Erythroblast (primary cell): ENCODE data around the gene TCN2.

Source experiments
- GATA1 ChIP-seq: IDR thresholded peaks from 2 replicates; pipeline ENCODE4 v1.6.1; 2011; ENCODE audit warnings: low read depth, mild to moderate bottlenecking, control low read depth, low read length, moderate library complexity
- POLR2A ChIP-seq: IDR thresholded peaks from 2 replicates; pipeline ENCODE4 v1.6.1; 2011; ENCODE audit warnings: mild to moderate bottlenecking, low read length

- TF ChIP-seq POLR2A (no peak), GATA1 (no peak)
Observed at GRCh38 chr22:30598986-30599385, 8.0 kb upstream of the TCN2 start.
